GM18861 (cell line): Measurements from ENCODE around the gene CALHM5.

ENCODE experiments used
- ATAC-seq: cut with Tn5 transposase; IDR thresholded peaks from one replicate; pipeline ENCODE4 v1.9.1; 2021; ENCODE audit not compliant: unreplicated experiment

CALHM5 gene

GRCh38 chr6:116545651-116546050 lies 34.2 kb downstream of the CALHM5 start, which contains the start of gene TRAPPC3L:
Gene TRAPPC3L (minus strand): TSS chr6:116545684. CDS start chr6:116545514, 170 bp downstream.
- no peak for ATAC-seq

GRCh38 chr6:116547358-116547757 lies 35.9 kb downstream of the CALHM5 start:
- no peak for ATAC-seq

DNA sequence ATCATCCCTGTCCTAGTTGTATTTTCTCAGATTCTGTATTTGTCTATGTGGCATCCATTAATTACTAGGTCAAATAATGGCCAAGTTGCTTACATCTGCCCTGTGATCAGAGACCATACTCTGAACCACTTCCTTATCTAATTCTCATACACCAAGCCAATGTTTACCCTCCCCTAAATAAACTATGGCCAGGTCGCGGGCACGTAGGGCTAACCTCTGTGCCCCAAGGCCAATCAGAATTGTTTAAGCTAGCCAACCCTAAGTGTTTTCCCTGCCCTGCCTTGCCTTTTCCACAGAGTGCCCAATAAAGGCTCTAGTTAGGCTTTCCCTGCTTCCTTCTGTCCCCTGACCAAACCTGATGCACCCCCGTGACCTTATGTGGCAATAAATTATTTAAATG lies 39.4 kb downstream of the CALHM5 start:
- ATAC-seq: no peak

DNA sequence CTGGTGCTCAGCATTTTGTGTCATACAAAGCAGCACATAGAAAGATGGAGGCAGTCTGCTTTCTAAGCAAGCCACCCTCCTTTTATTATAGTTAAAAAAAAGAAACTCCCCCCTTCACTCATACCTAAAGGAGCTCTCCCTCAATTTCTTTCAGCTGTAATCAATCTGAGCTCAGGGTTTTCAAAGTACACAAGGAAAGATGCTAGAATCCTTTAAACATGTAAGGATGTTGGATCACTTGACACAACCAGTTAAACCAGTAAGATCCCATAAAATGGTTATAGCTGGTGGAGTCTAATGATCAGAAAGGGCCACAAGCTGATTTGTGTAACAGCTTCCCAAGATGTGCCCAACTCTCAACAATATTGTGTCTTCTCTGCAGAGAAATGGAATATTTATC lies 42.0 kb downstream of the CALHM5 start, which contains the start of gene CALHM4:
TSS of gene CALHM4 (plus strand) at position 301 of the 400 bp plus-strand sequence. CDS start at position 344, 43 bp downstream.
- ATAC-seq: no peak

DNA sequence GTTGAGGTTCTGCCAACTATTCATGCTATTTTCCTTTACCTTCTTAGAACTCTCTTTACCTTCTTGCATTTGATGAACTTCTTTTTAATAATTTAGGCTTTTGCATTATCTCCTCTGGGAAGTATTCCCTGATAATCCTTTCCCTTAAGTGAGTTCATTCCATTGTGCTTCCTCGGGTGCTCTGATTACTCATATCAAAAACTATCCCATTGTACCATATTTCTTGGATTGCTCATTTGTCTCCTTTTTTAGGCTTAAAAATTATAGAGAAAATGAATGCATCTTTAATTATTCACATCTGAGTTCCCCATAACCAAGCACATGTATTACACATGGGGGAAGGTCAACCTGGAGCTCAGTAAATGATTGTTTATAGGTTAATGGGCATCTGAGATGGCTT lies 44.6 kb downstream of the CALHM5 start:
- no peak for ATAC-seq

DNA sequence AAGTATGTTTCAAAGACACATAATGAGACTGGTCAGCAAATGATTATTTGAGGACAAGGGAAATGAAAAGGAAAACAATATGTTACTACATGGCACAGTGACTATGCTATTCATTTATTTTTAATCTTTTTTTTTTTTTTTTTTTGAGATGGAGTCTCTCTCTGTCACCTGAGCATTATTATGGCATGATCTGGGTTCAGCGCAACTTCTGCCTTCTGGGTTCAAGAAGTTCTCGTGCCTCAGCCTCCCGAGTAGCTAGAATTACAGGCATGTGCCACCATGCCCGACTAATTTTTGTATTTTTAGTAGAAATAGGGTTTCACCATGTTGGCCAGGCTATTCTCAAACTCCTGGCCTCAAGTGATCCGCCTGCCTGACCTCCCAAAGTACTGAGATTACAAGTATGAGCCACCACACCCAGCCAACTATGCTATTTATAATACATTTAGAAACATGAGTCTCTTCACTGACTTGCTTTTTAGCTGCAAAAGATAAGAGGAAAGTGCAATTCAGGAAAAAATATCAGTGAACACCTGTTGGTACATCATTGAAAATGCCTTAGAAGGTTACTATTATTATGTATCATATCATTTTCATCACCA lies 45.5 kb downstream of the CALHM5 start:
- ATAC-seq: no peak

GRCh38 chr6:116557893-116558292 lies 46.5 kb downstream of the CALHM5 start:
- ATAC-seq: no peak

DNA sequence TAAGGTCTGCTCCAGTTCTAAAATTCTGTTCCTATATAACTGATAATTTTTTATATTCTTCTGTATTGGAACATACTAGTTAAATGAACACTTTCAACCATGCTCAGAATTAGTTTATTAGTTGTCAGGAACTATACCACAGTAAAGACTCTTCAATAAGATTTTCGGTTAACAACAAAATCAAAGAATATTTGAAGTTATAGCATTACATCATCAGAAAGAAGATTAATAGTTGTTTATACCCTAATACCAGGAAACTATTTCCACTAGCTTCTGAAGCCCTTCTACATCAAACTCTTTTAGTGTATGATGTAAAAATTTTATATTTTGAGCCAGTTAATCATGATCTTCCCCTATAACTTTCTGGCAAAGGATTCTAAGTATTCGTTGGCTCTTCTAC lies 48.7 kb downstream of the CALHM5 start:
- ATAC-seq: no peak

DNA sequence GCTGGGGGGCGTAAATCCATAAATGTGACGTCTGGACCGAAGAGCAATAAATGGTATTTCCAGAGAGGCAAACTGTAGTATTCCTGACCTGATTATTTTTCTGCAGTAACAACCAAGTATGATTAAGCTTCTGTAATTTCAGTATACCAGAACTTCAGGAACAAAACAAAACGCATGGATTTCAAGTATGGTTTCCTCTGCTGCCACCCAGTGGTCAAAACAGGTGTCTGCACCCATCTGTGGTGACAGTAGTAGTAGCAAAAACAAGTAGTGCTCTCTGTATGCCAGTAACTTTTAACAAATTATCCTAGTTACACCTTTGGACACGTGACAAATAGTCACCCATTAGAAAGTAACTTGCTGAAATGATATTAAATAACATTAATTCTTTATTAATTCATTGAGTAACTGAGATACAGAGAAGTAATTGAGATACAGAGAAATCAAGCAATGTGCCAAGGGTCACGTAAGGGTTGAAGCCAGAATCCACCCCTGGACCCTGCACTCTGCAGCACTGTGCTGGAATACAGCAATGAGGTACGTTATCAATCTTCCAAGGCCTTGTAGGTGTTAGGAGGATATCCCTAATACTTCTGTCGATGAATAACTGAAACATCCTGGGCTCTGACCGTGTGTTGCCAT lies 50.1 kb downstream of the CALHM5 start:
- ATAC-seq: peak; percentile 77

- ATAC-seq: no peak
Measured at GRCh38 chr6:116562019-116562403, 50.6 kb downstream of the CALHM5 start.

DNA sequence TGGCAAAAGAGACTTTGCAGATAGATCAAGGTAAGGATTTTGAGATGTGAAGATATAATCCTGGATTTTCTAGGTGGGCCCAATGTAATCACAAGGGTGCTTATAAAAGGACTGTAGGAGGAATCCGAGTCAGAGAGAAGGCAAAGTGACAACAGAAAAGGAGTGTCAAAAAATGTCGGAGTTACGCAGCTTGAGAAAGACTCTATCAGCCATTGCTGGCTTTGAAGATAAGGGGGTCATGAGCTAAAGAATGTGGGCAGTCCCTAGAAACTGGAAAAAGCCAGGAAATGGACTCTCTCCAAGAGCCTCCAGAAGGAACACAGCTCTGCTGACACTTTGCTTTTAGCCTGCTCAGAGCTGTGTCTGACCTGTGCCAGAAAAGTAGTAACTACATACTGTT lies 51.2 kb downstream of the CALHM5 start:
- ATAC-seq: no peak

DNA sequence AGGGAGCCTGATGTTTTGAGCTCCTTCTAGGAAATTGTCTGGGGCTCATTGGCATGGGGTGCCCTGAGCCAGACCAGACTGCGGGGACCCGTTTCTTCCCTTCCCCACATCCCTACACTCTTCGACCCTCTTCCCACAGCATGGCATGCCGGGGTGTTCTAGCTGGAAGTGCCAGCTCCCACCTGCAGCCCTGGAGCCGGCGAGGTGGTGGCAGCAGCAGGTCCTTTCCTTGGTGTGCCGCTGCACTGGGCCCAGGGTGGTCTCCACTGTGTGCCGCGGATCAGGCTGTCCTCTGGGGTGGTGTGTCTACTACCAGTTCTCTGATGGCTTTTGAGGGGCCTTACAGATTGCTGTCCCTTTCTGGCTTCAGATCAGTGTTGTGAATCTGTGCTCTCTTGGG lies 52.4 kb downstream of the CALHM5 start:
- ATAC-seq: no peak

DNA sequence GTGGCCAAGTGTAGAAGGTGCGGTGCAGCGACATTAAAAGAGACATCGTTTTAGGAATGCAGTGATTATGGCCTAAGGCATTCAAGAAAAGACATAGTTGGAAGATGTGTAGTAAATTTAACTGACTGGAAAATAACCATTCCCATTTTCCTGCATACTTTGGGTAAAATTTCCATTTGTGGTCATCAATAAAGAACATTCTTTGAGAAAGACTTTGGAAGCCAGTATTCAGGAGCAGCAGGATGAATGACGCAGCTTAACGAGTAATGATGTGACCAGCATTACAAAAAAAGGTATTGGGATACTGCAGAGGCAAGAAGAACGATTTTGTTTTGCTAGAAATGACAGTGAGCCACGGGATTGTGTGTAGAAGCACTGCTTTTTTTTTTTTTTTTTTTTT lies 52.9 kb downstream of the CALHM5 start:
- ATAC-seq: no peak

GRCh38 chr6:116564921-116565872 lies 53.8 kb downstream of the CALHM5 start:
- ATAC-seq: no peak

GRCh38 chr6:116568111-116568510 lies 56.7 kb downstream of the CALHM5 start:
- ATAC-seq: no peak

GRCh38 chr6:116568821-116569755 lies 57.6 kb downstream of the CALHM5 start:
- ATAC-seq: no peak

GRCh38 chr6:116570856-116571682 lies 59.6 kb downstream of the CALHM5 start, which contains the start of gene RWDD1:
Gene RWDD1 (plus strand): TSS chr6:116571504. CDS start chr6:116571583, 79 bp downstream.
- ATAC-seq: peak; percentile 92

DNA sequence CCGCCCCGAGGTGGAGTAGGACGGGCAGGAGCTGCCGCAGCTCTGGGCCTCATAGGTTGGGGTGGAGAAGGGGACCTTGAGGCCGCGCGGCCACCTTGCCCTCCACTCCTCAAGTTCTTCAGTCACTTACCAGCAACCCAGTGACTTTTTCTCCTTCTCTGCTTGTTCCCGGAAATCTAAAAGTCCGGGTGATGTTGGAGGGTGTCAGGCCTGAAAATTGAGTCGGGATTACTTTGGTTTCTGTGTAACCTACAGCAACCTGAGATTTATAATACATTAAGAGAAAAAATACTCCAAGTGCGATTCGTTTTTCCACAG lies 60.2 kb downstream of the CALHM5 start:
- no peak for ATAC-seq

- no peak for ATAC-seq
Measured at GRCh38 chr6:116572162-116572561, 60.7 kb downstream of the CALHM5 start.
